A549 (cell line): Measurements from ENCODE around the gene NME7. TPM values are rescaled to one million over a fixed set of nuclear protein-coding genes. Genes with fewer than 3 reads are reported as not detected.

Source experiments
- ATAC-seq, 2 experiments: fragments of 200-7000 bp in 1 of 2; fragments of >200 bp in 1 of 2; cut with Nextera tagmentation in 1 of 2; cut with Tn5 transposase in 1 of 2; 3 replicates each; pipeline versions ENCODE4 v1.8.0 to v1.9.1; 2018 to 2020; ENCODE audit warnings: mild to moderate bottlenecking in 1 of 2, moderate library complexity in 1 of 2
- CTCF ChIA-PET: fragments of 300-600 bp; sonication (Branson Sonifier 250); formaldehyde crosslinking; extraction: SDS; loops from one replicate; lab custom pipeline; 2021; ENCODE audit warnings: antibody characterized with exemption, inconsistent platforms; lab: Yijun Ruan, JAX
- POLR2A ChIA-PET: fragments of 350-600 bp; formaldehyde crosslinking; extraction: SDS; loops from one replicate; lab custom pipeline; 2021; ENCODE audit warnings: antibody characterized with exemption, inconsistent platforms; lab: Yijun Ruan, JAX
- DNase-seq, 2 experiments: peaks; one replicate each; pipeline versions ENCODE4 v3.0.0 to v3.0.0-alpha.2; 2011 to 2016; ENCODE audit warnings: low read depth in 1 of 2, low spot score in 1 of 2
- FAIRE-seq: peaks from 2 replicates; lab custom pipeline; 2011; peaks lifted over from hg19 to GRCh38; lab: Jason Lieb, UNC
- H3K27ac ChIP-seq, 2 experiments: fragments of >200 bp; sonication (Bioruptor Twin); formaldehyde crosslinking; 3 replicates each; pipeline ENCODE4 v1.5.1; 2016 to 2017
- H3K4me1 ChIP-seq: fragments of >200 bp; sonication (Bioruptor Twin); formaldehyde crosslinking; 3 replicates; pipeline ENCODE4 v1.6.1; 2016
- H3K4me2 ChIP-seq: fragments of >200 bp; sonication (Bioruptor Twin); formaldehyde crosslinking; 3 replicates; pipeline ENCODE4 v1.6.1; 2016
- H3K4me3 ChIP-seq: fragments of >200 bp; sonication (Bioruptor Twin); formaldehyde crosslinking; 3 replicates; pipeline ENCODE4 v1.5.1; 2016
- H3K9me3 ChIP-seq: fragments of >200 bp; sonication (Bioruptor Twin); formaldehyde crosslinking; 3 replicates; pipeline ENCODE4 v1.6.1; 2016
- BHLHE40 ChIP-seq: IDR thresholded peaks from 2 replicates; pipeline ENCODE4 v1.6.1; 2012; ENCODE audit warnings: low read depth, low read length, inconsistent platforms
- CHD4 ChIP-seq: fragments of 200-600 bp; sonication (generic); IDR thresholded peaks from 2 replicates; pipeline ENCODE4 v1.6.1; 2016; ENCODE audit warnings: antibody characterized with exemption, mild to moderate bottlenecking, borderline replicate concordance
- FOXS1 ChIP-seq: fragments of 250-450 bp; sonication (Bioruptor Pico); IDR thresholded peaks from 2 replicates; pipeline ENCODE4 v1.5.0; 2020; ENCODE audit warnings: mild to moderate bottlenecking, moderate library complexity
- HDAC2 ChIP-seq: fragments of 200-600 bp; sonication (generic); IDR thresholded peaks from 2 replicates; pipeline ENCODE4 v1.6.1; 2016
- HOXA7 ChIP-seq: fragments of 250-450 bp; sonication (Bioruptor Pico); IDR thresholded peaks from 2 replicates; pipeline ENCODE4 v1.5.0; 2020; ENCODE audit warnings: mild to moderate bottlenecking, moderate library complexity
- HOXB5 ChIP-seq: fragments of 250-450 bp; sonication (Bioruptor Pico); IDR thresholded peaks from 2 replicates; pipeline ENCODE4 v1.5.0; 2020; ENCODE audit warnings: mild to moderate bottlenecking, moderate library complexity
- JUNB ChIP-seq: fragments of >200 bp; sonication (Bioruptor Twin); formaldehyde crosslinking; IDR thresholded peaks from 2 replicates; pipeline ENCODE4 v1.6.1; 2016
- KDM5A ChIP-seq: fragments of 200-600 bp; sonication (generic); IDR thresholded peaks from 2 replicates; pipeline ENCODE4 v1.6.1; 2016; ENCODE audit warnings: antibody characterized with exemption, mild to moderate bottlenecking
- MYC ChIP-seq: IDR thresholded peaks from 2 replicates; pipeline ENCODE4 v1.6.1; 2012; ENCODE audit warnings: mild to moderate bottlenecking, inconsistent platforms, low read length, improper control_type of control experiment, borderline replicate concordance
- NR3C1 ChIP-seq: fragments of >200 bp; sonication (Bioruptor Twin); formaldehyde crosslinking; IDR thresholded peaks from 3 replicates; pipeline ENCODE4 v1.6.1; 2017
- RAD21 ChIP-seq, 2 experiments: fragments of >200 bp in 1 of 2; sonication (Bioruptor Twin) in 1 of 2; formaldehyde crosslinking in 1 of 2; IDR thresholded peaks in 1 of 2; conservative IDR thresholded peaks in 1 of 2; 2 replicates in 1 of 2; 3 replicates in 1 of 2; pipeline ENCODE4 v1.6.1; 2012 to 2018; ENCODE audit warnings: inconsistent platforms in 1 of 2
- RARB ChIP-seq: fragments of 250-450 bp; sonication (Bioruptor Pico); IDR thresholded peaks from 2 replicates; pipeline ENCODE4 v1.8.0; 2021; ENCODE audit warnings: mild to moderate bottlenecking, moderate library complexity
- RFX5 ChIP-seq: fragments of 450-650 bp; IDR thresholded peaks from 2 replicates; pipeline ENCODE4 v1.7.1; 2014; ENCODE audit warnings: antibody characterized with exemption, mild to moderate bottlenecking, moderate library complexity
- TP53 ChIP-seq: fragments of 250-450 bp; sonication (Bioruptor Pico); IDR thresholded peaks from 2 replicates; pipeline ENCODE4 v1.5.0; 2021; ENCODE audit warnings: mild to moderate bottlenecking, moderate library complexity
- ZFP36 ChIP-seq: fragments of 450-650 bp; IDR thresholded peaks from 2 replicates; pipeline ENCODE4 v1.6.1; 2014; ENCODE audit warnings: borderline replicate concordance; ENCODE audit not compliant: partially characterized antibody
- ZNF302 ChIP-seq: fragments of 250-450 bp; sonication (Bioruptor Pico); IDR thresholded peaks from 2 replicates; pipeline ENCODE4 v1.9.0; 2021; ENCODE audit warnings: inconsistent platforms, mild to moderate bottlenecking, moderate library complexity
- ZSCAN20 ChIP-seq: fragments of 250-450 bp; sonication (Bioruptor Pico); IDR thresholded peaks from 2 replicates; pipeline ENCODE4 v1.8.0; 2022; ENCODE audit warnings: mild to moderate bottlenecking, moderate library complexity
- WGBS: methylation state at CpG from one replicate; pipeline ENCODE4 v1.1.6; 2017; ENCODE audit errors: missing lambda C conversion rate; 5-methylcytosine and 5-hydroxymethylcytosine counted together
- polyA plus RNA-seq, 4 experiments: library from polyadenylated mRNA; depleted of rRNA in 3 of 4; stranded (reverse); fragments of >200 nt; fragmentation: RNase III in 1 of 4; extraction: RNeasy Plus Mini Kit Qiagen cat#74134 plus additional on column Dnase treatment in 1 of 4; gene quantifications; 2 replicates in 3 of 4; 3 replicates in 1 of 4; pipeline ENCODE4 v1.2.3, GENCODE V29; 2011 to 2017
- TF ChIP-seq, protein P1 (sequence below): fragments of 250-450 bp; sonication (Bioruptor Pico); IDR thresholded peaks from 2 replicates; pipeline ENCODE4 v1.5.0; 2020; ENCODE audit warnings: low read depth, mild to moderate bottlenecking, moderate library complexity
- TF ChIP-seq, protein P2 (sequence below): IDR thresholded peaks from 2 replicates; pipeline ENCODE4 v1.6.1; 2012; ENCODE audit warnings: low read depth, borderline replicate concordance
- TF ChIP-seq, protein P3 (sequence below): fragments of 200-600 bp; sonication (generic); IDR thresholded peaks from 2 replicates; pipeline ENCODE4 v1.6.1; 2016; ENCODE audit warnings: antibody characterized with exemption, mild to moderate bottlenecking, moderate library complexity
- TF ChIP-seq, protein P4 (sequence below): fragments of >200 bp; sonication (Bioruptor Twin); formaldehyde crosslinking; IDR thresholded peaks from 3 replicates; pipeline ENCODE4 v1.6.1; 2016

NME7 gene
- polyA plus RNA-seq, 2 of the 4 experiments (the other 2 are of a cell fraction) = 39.5 to 62.3 TPM

DNA sequence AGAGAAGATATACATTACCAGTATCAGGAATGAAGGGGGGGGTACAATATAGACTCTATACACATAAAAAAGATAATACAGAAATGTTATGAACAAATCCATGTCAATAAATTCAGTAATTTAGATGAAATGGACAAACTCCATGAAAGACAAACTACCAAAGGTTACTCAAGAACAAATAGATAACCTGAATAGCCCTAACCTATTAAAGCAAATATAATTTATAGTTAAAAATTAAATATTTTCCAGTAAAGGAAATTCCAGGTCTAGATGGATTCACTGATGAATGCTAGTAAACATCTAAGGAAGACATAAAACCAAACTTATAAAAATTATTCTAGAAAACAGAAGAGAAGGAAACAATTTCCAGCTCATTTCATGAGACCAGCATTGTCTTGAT, 13.6 kb upstream of the NME7 start:
- POLR2A ChIA-PET = no interaction called here
- TF ChIP-seq CHD4 (no peak), TP53 (CRISPR knock-in tag) (no peak), ZSCAN20 (CRISPR knock-in tag) (no peak), RARB (CRISPR knock-in tag) (no peak), HOXB5 (no peak), RFX5 (no peak), NR3C1 (no peak), HOXA7 (CRISPR knock-in tag) (no peak), HDAC2 (no peak), RAD21 (conservative IDR thresholded peaks at IDR 0.05 in 1 of 2, IDR thresholded peaks at IDR 0.05 in 1 of 2) (no peak)
- TF ChIP-seq, protein P1, sequence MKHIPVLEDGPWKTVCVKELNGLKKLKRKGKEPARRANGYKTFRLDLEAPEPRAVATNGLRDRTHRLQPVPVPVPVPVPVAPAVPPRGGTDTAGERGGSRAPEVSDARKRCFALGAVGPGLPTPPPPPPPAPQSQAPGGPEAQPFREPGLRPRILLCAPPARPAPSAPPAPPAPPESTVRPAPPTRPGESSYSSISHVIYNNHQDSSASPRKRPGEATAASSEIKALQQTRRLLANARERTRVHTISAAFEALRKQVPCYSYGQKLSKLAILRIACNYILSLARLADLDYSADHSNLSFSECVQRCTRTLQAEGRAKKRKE (CRISPR knock-in tag) = no peak
- TF ChIP-seq, protein P2, sequence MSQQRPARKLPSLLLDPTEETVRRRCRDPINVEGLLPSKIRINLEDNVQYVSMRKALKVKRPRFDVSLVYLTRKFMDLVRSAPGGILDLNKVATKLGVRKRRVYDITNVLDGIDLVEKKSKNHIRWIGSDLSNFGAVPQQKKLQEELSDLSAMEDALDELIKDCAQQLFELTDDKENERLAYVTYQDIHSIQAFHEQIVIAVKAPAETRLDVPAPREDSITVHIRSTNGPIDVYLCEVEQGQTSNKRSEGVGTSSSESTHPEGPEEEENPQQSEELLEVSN = no peak
- TF ChIP-seq, all 56 proteins: peak for 0
- Histone ChIP-seq H3K9me3 (no peaks in the 10 kb centered on the region), H3K4me3 (no peak overlapping the region), H3K4me2 (no peak overlapping the region), H3K4me1 (no peaks in the 10 kb centered on the region), H3K27ac (no peak overlapping the region)
- CTCF ChIA-PET = no interaction called here
- ATAC-seq (no peak), DNase-seq (no peak), FAIRE-seq (no peak)

DNA sequence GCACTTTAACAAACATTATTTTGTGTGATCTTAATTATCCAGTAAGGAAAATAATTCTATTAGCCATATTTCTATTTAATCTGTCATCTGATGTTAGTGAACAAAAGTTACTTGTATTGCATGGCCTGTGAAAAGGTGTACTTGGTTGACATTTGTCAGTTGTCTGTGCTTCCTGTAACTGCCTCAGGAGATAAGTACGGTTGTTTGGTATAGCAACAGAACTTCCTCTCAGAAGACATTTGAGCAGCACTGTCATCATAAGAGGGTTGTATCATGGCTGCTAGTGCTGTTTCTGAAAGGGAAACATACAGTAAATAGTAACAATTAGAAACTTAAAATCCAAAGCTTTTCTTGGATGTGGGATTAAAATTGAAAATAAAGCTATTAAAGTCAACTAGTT, 3.8 kb upstream of the NME7 start:
- H3K4me1 ChIP-seq = peaks cover 16% of the 10 kb centered on the region; the same call in 2 of the 3 replicates
- H3K27ac ChIP-seq = no peak overlapping the region
- DNase-seq (no peak), FAIRE-seq (no peak), ATAC-seq (no peak)
- H3K4me2 ChIP-seq = no peak overlapping the region
- ChIA-PET POLR2A (no interaction called here), CTCF (interaction anchor here (0.9 kb wide), 1 partner anchor 180 kb away, joined by 3 read pairs; no protein-coding TSS in a partner anchor)
- 88% methylated on average over 1 of the region's 1 CpG for WGBS
- H3K9me3 ChIP-seq = no peaks in the 10 kb centered on the region
- H3K4me3 ChIP-seq = no peak overlapping the region
- no peak for TF ChIP-seq NR3C1
- no peak for TF ChIP-seq ZNF302 (CRISPR knock-in tag)
- TF ChIP-seq, protein P3, sequence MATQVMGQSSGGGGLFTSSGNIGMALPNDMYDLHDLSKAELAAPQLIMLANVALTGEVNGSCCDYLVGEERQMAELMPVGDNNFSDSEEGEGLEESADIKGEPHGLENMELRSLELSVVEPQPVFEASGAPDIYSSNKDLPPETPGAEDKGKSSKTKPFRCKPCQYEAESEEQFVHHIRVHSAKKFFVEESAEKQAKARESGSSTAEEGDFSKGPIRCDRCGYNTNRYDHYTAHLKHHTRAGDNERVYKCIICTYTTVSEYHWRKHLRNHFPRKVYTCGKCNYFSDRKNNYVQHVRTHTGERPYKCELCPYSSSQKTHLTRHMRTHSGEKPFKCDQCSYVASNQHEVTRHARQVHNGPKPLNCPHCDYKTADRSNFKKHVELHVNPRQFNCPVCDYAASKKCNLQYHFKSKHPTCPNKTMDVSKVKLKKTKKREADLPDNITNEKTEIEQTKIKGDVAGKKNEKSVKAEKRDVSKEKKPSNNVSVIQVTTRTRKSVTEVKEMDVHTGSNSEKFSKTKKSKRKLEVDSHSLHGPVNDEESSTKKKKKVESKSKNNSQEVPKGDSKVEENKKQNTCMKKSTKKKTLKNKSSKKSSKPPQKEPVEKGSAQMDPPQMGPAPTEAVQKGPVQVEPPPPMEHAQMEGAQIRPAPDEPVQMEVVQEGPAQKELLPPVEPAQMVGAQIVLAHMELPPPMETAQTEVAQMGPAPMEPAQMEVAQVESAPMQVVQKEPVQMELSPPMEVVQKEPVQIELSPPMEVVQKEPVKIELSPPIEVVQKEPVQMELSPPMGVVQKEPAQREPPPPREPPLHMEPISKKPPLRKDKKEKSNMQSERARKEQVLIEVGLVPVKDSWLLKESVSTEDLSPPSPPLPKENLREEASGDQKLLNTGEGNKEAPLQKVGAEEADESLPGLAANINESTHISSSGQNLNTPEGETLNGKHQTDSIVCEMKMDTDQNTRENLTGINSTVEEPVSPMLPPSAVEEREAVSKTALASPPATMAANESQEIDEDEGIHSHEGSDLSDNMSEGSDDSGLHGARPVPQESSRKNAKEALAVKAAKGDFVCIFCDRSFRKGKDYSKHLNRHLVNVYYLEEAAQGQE = no peak
- no peak for TF ChIP-seq FOXS1
- TF ChIP-seq HOXB5 = no peak

DNA sequence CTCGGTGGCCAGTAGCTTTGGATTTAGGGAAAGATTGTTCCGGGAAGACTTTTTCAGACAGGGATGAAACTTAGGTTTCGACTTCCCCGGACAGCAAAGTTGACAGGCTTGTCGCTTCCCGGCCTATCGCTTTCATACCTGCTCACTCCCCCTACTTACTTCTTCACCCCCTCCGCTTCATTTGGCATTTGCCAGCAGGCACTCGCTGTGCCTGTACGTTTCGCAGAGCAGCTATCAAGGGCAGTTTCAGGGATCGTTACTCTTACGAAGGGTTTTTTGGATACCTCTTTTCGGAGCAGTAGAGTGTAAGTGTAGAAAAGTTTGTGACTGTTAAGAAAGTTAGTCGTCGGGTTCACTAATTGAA, 791 bp upstream of the NME7 start:
- Histone ChIP-seq H3K4me1 (peaks cover 19% of the 10 kb centered on the region; the same call in 2 of the 3 replicates), H3K9me3 (peaks cover 11% of the 10 kb centered on the region; the same call in 2 of the 3 replicates), H3K4me2 (peak overlapping the region; percentile 89), H3K4me3 (peak overlapping the region; percentile 84), H3K27ac (peak overlapping the region; percentile 78 to 88)
- DNase-seq (no peak), FAIRE-seq (no peak), ATAC-seq (peak; percentile 15 to 20; a peak in 4 of 6 replicates)
- POLR2A ChIA-PET = interaction anchor here (0.6 to 1.5 kb wide), 4 partner anchors 32 to 1026 kb away, joined by 3 to 9 read pairs (median 4); partner anchors contain the start of genes ATP1B1 and SLC19A2
- WGBS = 3% methylated on average over 16 of the region's 16 CpGs
- TF ChIP-seq BHLHE40 = no peak
- TF ChIP-seq KDM5A = no peak
- no peak for TF ChIP-seq JUNB
- TF ChIP-seq MYC = no peak
- TF ChIP-seq, protein P2 = no peak
- no peak for TF ChIP-seq HOXB5
- TF ChIP-seq, protein P4, sequence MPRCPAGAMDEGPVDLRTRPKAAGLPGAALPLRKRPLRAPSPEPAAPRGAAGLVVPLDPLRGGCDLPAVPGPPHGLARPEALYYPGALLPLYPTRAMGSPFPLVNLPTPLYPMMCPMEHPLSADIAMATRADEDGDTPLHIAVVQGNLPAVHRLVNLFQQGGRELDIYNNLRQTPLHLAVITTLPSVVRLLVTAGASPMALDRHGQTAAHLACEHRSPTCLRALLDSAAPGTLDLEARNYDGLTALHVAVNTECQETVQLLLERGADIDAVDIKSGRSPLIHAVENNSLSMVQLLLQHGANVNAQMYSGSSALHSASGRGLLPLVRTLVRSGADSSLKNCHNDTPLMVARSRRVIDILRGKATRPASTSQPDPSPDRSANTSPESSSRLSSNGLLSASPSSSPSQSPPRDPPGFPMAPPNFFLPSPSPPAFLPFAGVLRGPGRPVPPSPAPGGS = 0 out of 3 replicates have a peak, but pooled peaks have one; percentile 2
- TF ChIP-seq ZFP36 = no peak
- CTCF ChIA-PET = interaction anchor here (1.0 to 2.1 kb wide), 6 partner anchors 20 to 765 kb away, joined by 3 to 7 read pairs (median 4); no protein-coding TSS in a partner anchor
